Fibroblast of skin of right quadriceps (primary cell): Measurements from ENCODE around the gene PROB1.
"Not testable (repeated sequence)": the region's sequence is repeated elsewhere in the genome, so short reads cannot be mapped to it uniquely, and the experiment has no call there.

Source experiments
- DNase-seq: peaks from one replicate; pipeline ENCODE4 v3.0.0-alpha.2; 2013

The PROB1 gene, protein sequence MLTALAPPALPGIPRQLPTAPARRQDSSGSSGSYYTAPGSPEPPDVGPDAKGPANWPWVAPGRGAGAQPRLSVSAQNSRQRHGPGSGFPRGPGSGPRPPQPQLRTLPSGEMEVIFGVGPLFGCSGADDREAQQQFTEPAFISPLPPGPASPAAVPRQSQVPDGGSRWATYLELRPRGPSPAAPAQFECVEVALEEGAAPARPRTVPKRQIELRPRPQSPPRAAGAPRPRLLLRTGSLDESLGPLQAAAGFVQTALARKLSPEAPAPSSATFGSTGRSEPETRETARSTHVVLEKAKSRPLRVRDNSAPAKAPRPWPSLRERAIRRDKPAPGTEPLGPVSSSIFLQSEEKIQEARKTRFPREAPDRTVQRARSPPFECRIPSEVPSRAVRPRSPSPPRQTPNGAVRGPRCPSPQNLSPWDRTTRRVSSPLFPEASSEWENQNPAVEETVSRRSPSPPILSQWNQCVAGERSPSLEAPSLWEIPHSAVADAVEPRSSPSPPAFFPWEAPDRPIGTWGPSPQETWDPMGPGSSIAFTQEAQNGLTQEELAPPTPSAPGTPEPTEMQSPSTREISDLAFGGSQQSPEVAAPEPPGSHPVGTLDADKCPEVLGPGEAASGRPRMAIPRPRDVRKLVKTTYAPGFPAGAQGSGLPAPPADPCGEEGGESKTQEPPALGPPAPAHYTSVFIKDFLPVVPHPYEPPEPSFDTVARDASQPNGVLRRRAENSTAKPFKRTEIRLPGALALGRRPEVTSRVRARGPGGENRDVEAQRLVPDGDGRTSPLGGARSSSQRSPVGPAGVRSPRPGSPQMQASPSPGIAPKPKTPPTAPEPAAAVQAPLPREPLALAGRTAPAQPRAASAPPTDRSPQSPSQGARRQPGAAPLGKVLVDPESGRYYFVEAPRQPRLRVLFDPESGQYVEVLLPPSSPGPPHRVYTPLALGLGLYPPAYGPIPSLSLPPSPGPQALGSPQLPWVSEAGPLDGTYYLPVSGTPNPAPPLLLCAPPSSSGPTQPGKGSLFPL

DNA sequence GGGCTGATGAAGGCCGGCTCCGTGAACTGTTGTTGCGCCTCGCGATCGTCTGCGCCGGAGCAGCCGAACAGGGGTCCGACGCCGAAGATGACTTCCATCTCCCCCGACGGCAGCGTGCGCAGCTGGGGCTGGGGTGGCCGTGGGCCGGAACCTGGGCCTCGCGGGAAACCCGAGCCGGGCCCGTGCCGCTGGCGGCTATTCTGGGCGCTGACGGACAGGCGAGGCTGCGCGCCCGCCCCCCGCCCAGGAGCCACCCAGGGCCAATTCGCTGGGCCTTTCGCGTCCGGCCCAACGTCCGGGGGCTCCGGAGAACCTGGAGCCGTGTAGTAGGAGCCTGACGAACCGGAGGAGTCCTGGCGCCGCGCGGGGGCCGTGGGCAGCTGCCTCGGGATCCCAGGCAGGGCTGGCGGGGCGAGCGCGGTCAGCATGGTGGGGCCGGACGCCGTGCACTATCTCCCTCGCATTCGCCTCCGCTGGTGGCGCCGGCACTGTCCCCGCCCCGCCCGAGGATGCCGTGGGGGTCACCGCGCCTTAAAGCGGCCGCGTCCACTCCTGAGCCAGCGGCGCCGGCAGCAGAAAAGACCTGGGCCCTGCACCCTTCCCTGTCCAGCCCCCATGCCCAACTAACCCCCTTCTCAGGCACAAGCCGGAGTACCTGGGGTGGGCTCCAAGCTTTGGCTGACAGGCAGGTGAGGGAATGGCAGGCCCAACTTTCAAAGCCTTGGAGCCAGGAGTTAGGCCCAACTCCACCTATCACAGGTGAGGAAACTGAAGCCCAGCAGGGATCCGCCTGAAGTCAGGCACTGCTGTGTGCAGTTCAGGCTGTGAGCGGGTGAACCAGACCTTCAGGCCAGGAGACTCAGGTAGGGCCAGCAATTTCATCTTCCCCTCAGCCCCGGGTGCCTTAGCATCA lies at the start of gene PROB1:
PROB1 (minus strand) TSS at position 451 of the 913 bp plus-strand sequence; CDS start at position 428, 23 bp downstream.
- no peak for DNase-seq

DNA sequence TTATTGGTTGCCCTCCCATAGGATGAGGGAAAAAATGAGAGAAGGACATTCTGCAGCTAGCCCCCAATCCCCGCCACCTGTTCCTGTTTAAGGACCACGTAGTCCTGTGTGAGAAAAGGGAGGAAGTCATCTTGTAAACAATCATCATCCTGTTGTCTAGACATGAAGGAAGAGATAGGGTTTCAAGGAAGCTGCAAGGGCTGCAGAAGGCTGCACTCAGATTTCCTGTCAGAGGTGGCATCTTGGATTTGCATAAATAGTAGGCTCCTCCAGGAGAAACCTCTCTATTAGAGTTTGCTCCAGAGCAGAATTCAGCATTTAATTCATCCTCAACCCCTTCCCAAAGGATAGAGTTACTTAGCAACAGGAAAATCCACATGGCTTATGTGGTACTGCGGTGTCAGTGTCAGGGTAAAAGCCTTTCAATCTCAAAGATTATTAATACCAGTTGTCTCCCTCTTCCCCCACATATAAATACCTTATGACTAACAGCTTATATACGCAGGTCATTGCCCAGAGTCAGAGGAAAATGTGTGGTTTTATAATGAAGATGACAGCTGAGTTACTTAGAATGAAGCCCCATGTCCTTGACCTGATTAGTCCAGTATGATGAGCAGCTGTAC lies 49.0 kb upstream of the PROB1 start:
- DNase-seq = peak; percentile 93

DNA sequence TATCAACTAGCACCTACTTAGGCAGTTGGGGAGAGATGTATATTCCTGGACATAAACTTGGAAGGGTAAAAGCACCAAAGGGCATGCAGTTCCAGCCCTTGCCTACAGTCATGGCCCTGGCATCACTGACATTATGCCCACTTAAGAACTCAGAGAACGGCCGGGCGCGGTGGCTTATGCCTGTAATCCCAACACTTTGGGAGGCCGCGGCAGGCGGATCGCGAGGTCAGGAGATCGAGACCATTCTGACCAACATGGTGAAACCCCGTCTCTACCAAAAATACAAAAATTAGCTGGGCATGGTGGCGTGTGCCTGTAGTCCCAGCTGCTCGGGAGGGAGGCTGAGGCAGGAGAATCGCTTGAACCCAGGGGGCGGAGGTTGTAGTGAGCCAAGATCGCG lies 45.5 kb upstream of the PROB1 start:
- DNase-seq = not testable (repeated sequence)

DNA sequence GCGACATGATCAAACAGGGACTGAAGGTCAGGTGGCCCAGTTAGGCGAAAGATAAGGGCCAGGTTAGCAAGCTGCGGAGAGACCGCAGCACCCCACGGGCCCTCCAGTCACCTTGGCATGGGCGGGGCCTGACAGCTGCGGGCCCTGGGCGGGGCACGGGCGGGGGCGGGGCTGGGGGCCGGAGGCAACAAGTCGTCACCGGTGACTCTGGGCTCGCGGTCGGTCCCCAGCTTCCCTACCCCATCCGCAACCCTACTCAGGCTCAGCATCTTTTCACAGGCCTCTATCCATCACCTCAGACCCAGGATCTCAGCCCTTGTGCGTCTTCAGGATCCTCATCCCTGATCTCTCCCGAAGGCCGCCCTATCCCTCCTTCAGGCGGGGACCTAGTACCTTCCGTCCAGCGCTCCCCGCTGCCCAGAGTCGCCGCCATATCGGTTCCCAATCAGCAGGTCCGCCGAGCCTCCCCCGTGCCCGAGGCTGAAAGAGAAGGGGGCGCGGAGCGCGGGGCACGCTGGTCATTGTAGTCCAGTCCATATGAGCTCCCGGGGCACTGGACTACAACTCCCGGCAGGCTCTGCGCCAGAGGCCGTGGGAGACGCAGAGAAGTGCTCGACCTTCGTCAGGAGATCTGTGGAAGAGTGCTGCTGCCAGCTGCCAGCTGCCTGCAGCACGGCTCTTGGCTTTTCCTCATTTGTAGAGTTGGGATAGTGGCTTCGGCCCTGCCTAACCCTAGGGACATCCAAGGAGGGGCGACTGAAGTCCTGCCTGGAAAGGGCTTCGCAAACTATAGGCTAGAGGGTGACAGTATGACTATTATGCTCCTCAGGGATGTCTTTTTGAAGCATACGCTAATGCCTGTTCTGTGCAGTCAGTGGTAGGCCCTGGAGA lies 44.4 kb upstream of the PROB1 start, which contains the start of gene DNAJC18:
DNAJC18 (minus strand) TSS at position 513 of the 891 bp plus-strand sequence; CDS start at position 433, 80 bp downstream.
- peak; percentile 88 for DNase-seq

DNA sequence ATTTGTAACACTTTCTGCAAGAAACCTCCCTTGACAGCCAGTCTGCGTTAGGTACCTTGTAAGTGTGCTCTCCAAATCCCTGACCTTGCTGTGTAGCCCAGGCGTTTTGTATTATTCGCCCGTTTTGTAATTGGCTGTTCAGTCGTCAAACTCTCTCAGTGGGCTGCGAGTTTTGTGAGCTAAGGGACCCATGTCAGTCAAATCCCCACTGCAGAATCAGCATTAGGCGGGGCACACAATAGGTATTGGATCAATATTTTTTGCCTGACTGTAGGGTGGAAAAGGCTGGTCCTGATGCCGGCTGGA lies 43.8 kb upstream of the PROB1 start:
- no peak for DNase-seq

DNA sequence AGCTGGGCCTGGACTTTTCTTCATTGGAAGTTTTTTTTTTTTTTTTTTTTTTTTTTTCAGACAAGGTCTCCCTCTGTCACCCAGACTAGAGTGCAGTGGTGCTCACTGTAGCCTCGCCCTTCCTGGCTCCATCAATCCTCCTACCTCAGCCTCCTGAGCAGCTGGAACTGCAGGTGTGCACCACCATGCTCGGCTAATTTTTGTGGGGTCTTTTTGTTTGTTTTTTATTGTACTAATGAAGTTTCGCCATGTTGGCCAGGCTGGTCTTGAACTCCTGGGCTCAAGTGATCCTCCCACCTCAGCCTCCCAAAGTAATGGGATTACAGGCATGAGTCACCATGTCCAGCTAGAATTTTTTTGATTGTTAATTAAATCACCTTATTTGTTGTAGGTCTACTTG lies 40.8 kb upstream of the PROB1 start:
- DNase-seq = no peak

DNA sequence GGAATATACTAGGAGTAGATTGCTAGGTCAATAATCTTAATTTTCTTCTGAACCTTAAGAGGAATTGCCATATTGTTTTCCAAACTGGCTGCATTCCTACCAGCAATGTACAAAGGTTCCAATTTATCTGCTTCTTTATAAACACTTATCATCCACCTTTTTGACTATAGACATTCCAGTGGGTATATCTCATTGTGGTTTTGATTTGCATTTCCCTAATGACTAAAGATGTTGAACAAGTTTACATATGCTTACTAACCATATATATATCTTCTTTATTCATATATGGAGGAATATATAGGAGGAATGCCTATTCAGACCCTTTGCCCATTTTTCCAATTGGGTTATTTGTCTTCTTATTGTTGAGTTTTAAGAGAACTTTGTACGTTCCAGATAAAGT lies 36.8 kb upstream of the PROB1 start:
- DNase-seq = no peak

DNA sequence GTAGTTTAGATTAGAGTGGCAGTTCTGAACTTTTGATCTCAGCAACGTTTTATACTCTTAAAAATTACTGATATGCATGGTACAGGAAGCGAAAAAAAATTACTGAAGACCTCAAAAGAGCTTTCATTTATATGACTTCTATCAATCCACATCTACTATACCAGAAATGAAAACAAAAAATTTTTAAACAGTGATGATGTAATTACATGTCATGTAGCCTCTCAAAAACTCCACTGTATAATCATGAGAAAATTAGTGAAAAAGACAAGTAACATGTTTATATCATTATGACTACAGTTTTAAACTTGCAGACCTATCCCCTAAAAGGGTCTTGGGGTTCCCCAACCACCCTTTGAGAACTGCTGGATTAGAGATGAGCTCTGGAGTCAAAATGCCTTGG lies 35.1 kb upstream of the PROB1 start:
- DNase-seq = no peak

DNA sequence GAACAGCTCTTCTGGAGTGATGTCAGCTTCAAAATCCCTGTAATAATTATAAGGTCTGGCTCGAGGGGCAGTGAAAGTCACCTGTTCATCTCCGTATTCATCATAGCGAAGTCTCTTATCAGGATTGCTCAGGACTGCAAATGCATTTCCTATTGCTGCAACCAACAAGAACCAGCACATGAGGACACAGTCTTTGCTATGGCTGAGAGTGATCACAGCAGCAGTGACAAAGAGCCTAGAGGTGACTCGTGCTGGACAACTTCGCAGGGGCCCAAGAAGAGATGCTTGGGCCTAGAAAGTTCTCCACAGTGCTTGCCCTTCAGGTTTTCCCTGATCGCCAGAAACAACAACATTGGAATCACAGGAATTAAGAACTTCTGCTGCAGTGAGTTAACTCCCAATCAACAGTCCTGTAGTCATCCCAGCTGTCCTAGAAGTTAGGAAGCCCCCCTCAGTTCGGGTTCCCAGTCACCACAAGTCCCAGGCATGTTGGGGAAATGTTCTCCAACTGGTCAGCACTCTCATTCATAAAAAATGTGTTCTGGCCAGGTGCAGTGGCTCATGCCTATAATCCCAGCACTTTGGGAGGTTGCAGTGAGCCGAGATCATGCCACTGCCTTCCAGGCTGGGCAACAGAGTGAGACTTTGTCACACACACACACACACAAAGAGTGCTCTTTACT lies 31.4 kb upstream of the PROB1 start:
- peak; percentile 70 for DNase-seq

DNA sequence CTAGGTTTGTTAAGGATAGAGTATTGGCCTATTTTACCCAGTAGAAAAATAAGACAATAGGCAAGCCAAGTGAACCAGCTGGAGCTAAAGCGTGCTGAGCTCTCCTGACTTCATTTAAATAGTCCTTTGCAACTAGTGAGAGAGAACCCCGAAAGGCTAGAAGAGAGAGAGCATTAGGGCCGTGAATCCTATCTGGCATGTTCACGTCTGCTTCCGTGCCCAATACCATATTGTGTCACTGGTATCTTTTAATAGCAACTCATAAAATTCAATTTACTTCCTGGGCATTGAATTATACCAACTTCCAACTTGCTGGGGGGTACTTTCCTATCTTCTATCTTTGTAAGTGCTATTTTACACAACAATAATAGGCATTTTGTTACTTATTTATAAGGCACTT lies 30.6 kb upstream of the PROB1 start:
- no peak for DNase-seq

DNA sequence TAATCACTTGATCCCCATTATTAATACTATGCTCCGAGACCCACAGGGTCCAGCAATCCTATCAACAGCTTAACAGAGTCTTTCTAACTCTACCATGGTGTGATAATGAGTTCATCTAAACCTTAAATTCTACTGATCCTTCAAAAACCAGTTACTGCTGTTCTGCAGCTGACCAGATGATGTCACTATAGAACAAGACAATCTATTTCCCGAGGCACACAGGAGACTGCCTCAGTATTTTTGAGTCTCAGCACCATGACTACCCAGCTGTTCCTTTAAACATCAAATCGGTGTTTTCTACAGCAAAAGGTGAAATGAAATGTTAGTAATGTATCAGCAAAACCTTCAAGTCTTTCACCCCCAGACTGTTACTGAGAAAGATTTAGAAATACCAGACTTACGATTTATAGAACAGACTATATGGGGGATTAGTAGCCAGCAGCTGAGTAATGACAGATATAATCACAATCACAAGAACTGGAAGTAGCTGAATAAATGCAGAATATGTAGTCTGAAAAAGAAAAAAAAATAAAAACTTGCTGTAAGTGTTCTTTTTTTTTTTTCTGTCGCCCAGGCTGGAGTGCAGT lies 27.5 kb upstream of the PROB1 start:
- peak; percentile 70 for DNase-seq

DNA sequence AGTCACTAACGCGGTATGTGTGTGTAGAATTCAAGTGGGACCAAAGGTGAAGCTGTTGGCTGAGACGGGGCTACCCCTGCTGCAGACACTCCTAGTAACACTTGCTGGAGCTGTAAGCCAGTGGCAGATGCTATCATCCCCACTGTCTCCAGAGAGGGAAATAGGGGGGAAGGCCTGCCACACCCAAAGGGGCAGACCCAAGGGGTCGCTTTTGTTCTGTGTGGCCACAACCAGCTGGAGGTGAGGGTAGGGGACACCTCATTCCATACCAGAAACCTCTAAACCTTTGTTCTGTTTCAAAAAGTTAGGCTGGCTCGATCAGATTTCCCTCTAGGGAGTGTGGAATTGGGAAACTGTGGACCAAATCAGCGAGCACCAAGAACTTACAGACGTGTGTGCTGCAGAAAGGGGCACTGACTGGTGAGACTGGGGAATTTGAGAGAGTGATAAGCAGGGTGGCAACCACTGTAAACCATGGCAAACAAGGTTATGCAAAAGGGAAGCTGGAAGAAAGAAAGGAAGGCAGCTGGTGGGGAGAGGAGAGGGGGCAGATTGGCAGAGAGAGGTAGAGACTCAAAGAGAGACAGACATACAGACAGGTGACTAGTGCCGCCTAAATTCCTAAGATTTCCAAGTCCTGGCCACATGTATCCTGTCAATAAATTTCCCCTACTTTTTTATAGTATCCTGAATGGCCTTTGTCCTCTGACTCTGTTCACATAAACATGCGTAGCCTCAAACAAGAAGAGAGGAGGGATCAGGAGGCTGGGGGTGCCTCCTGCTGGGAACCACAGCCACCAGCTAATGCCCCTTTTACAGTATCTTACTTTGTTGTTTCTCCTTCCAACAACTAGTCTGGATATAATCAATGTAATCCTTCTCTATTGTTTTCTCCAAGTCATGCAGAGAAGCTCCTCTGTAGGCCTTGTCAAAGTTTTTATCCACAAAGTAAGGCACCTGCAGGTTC lies 24.6 kb upstream of the PROB1 start:
- no peak for DNase-seq

DNA sequence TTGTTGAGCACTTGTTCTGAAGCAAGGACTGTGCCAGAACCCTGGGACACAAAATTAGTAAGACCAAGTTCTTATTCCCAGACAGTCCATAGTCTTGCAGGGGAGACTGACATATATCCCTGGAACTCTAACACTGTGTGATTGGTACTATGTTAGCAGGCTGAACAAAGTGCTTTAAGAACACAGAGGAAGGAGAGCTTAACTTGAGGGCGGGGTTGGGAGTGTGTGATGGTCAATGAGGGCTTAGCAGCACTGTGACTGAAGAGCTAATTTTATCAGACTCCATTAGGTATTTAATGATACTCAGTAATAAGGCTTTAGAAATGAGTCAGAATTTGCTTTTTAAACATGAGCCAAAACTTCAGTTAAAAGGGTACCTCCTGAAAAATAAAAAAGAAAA lies 23.9 kb upstream of the PROB1 start:
- DNase-seq = no peak

DNA sequence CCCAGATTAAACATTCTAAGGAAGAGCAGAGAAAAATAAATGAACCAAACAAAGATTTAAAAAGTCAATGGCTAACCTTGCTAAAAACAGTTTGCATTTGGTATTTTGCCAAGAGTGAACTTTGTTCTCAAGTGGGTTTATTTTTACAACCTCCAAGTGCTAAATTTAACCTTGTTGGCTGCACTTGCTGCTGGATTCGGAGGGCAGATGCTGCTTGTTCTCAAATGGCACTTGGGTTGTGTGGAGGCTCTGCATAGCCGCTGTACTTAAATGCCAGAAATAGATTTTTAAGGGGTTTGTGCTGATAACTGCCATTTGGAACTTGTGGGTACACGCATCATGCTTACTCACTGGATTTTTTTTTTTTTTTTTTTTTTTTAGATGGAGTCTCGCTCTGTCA lies 22.3 kb upstream of the PROB1 start:
- no peak for DNase-seq

DNA sequence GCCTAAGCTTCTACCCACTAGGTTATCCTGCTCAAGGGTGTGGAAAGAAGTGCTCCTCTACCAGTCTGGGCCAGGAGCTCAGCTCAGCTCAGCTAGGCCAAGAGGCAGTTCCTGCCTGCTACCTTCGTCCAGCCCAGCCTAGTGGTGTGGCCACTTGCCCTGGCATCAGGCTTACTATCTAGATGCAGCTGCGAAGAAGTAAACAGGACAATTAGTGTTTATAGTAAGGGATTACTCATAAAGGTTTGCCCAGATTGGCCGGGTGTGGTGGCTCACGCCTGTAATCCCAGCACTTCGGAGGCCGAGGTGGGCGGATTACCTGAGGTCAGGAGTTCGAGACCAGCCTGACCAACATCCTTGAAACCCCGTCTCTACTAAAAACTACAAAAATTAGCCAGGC lies 21.7 kb upstream of the PROB1 start:
- no peak for DNase-seq

DNA sequence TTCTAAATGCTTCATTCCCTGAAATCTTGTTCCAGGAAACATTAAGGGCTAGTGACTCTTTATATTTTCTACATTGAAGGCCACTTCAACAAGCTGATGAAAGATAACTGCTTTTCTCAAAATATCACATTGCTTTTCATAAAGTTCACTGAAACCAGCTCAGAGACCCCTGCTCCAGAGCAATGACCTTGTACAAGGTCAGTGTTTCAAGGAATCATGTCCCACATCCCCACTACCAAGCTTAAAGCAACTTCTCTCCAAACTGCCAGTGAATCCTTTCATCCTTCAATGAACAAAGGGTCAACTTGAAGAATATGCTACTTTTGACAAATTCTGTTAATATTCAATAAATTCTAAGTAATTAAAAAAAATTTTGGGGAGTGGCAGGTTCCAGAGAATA lies 21.0 kb upstream of the PROB1 start:
- DNase-seq = no peak

DNA sequence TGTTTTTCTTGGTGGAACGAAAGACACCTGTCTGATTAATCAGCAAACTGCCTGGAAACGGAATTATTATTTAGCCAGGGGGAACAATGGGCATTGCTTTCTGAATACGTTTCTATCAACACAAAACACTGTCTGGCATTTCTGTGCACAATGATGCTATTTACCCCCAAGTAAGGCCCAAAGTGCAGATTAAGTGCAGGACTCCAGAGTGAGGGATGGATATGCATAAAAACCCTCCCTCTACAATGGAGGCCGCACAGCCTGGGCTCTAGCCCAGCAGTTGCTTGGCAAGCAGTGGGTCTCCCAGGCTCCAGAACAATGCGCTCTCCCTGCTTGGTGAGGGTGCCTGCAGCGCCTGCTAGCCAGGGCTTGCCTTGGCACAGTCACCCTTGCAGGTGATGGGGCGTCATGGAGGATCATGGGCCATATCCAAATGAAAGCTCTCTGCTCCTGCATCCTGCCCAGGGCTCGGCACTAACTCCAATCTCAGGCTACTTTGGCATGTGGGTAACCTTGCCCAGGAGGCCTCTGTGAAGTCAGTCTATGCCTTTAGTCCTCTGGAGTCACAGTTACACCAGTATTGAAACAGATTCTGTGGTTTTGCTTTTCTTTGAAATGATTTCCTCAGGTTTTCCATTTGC lies 20.4 kb upstream of the PROB1 start:
- DNase-seq = no peak

DNA sequence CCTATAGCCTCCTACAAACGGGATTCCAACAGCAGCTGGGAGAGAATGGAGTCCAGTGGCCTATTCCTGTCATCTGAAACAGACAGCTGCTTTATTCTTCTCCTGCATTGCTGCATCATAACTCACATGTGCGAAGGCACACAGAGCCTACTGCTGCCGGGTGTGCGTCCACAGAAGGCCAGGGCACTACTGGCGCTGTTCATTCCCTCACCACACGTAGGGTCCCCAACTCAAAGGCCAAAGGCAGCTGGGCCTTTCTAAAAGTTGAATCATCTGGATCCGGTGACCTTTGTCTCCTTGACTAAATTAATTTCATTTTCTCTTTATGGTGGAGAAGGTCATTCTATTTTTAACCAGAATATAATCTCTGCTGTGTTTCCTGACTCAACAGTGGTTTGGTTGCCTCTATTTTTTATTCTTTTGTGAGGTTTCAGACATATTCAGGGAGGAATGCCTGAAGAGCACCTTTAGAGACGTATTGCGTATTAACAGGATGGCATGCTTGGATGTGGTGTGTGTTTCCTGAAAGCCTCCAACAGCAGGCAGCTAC lies 19.8 kb upstream of the PROB1 start:
- DNase-seq = no peak
